H1 (cell line): ENCODE data around the gene ZNF281. TPM values are rescaled to one million over a fixed set of nuclear protein-coding genes. Genes with fewer than 3 reads are reported as not detected.

Source experiments
- CTCF ChIA-PET: fragments of 300-600 bp; sonication (Branson Sonifier 250); formaldehyde crosslinking; loops from one replicate; lab custom pipeline; 2021; ENCODE audit not compliant: partially characterized antibody; lab: Charles Lee
- POLR2A ChIA-PET: fragments of 300-600 bp; sonication (Branson Sonifier 250); formaldehyde crosslinking; loops from one replicate; lab custom pipeline; 2021; ENCODE audit warnings: inconsistent platforms; ENCODE audit not compliant: partially characterized antibody; lab: Charles Lee
- DNase-seq, 2 experiments: peaks; one replicate each; pipeline versions ENCODE4 v3.0.0 to v3.0.0-alpha.2; 2010 to 2022; ENCODE audit warnings: low spot score in 2 of 2, low read depth in 1 of 2, mixed read lengths in 1 of 2
- FAIRE-seq: peaks from 2 replicates; lab custom pipeline; 2011; peaks lifted over from hg19 to GRCh38; lab: Jason Lieb, UNC
- H2AFZ ChIP-seq: 2 replicates; pipeline ENCODE4 v1.8.1; 2012; ENCODE audit warnings: low read length, inconsistent platforms
- H2AK5ac ChIP-seq: 2 replicates; pipeline ENCODE4 v1.6.1; 2013; ENCODE audit warnings: low read depth, low read length
- H2BK120ac ChIP-seq: replicated peaks from 2 replicates; pipeline ENCODE3; 2013; ENCODE audit warnings: low read depth, low read length, inconsistent platforms
- H2BK12ac ChIP-seq: 2 replicates; pipeline ENCODE4 v1.6.1; 2013; ENCODE audit warnings: low read depth, low read length
- H2BK15ac ChIP-seq: 2 replicates; pipeline ENCODE4 v1.6.1; 2013; ENCODE audit warnings: low read length
- H2BK20ac ChIP-seq: 2 replicates; pipeline ENCODE4 v1.6.1; 2013; ENCODE audit warnings: low read length
- H2BK5ac ChIP-seq: 2 replicates; pipeline ENCODE4 v1.6.1; 2013; ENCODE audit warnings: low read depth, low read length
- H3K14ac ChIP-seq: 2 replicates; pipeline ENCODE4 v1.6.1; 2013; ENCODE audit warnings: inconsistent platforms; ENCODE audit not compliant: insufficient read length
- H3K18ac ChIP-seq: 2 replicates; pipeline ENCODE4 v1.6.1; 2013; ENCODE audit warnings: low read length; ENCODE audit errors: extremely low read depth
- H3K23ac ChIP-seq: 2 replicates; pipeline ENCODE4 v1.6.1; 2013; ENCODE audit warnings: inconsistent platforms; ENCODE audit not compliant: insufficient read length
- H3K23me2 ChIP-seq: 2 replicates; pipeline ENCODE4 v1.6.1; 2013; ENCODE audit warnings: low read depth, low read length
- H3K27ac ChIP-seq: 2 replicates; pipeline ENCODE4 v1.6.1; 2011; ENCODE audit warnings: low read depth, low read length, inconsistent platforms
- H3K27me3 ChIP-seq, 4 experiments: replicated peaks in 1 of 4; 1 replicate in 1 of 4; 2 replicates in 3 of 4; pipeline versions ENCODE4 v1.6.1 to v1.8.1; 2011 to 2013; ENCODE audit warnings: low read length in 3 of 4, mild to moderate bottlenecking in 3 of 4, inconsistent platforms in 2 of 4, mixed read lengths in 2 of 4, moderate library complexity in 1 of 4; ENCODE audit not compliant: control insufficient read depth in 3 of 4, insufficient read depth in 3 of 4; ENCODE audit errors: extremely low read depth in 1 of 4
- H3K36me3 ChIP-seq, 4 experiments: 2 replicates each; pipeline versions ENCODE4 v1.6.1 to v1.8.1; 2011 to 2013; ENCODE audit warnings: mild to moderate bottlenecking in 4 of 4, low read length in 3 of 4, moderate library complexity in 2 of 4, control low read depth in 1 of 4, inconsistent platforms in 1 of 4; ENCODE audit not compliant: insufficient read depth in 4 of 4, control insufficient read depth in 2 of 4
- H3K4ac ChIP-seq: replicated peaks from 2 replicates; pipeline ENCODE3; 2013; ENCODE audit warnings: low read length, low read depth, mixed read lengths, inconsistent platforms; ENCODE audit not compliant: insufficient read length
- H3K4me1 ChIP-seq, 4 experiments: replicated peaks in 1 of 4; 1 replicate in 1 of 4; 2 replicates in 3 of 4; pipeline versions ENCODE4 v1.6.1 to v1.8.1; 2011 to 2013; ENCODE audit warnings: low read length in 3 of 4, inconsistent platforms in 2 of 4, mixed read lengths in 1 of 4; ENCODE audit not compliant: insufficient read depth in 4 of 4, control insufficient read depth in 3 of 4
- H3K4me2 ChIP-seq, 2 experiments: 2 replicates each; pipeline versions ENCODE4 v1.6.1 to v1.8.1; 2011 to 2013; ENCODE audit warnings: low read depth in 2 of 2, low read length in 2 of 2, control low read depth in 1 of 2, inconsistent platforms in 1 of 2, mild to moderate bottlenecking in 1 of 2; ENCODE audit not compliant: insufficient read depth in 1 of 2
- H3K4me3 ChIP-seq, 4 experiments: fragments of 200-600, 300-600 bp in 1 of 4; sonication (generic), shearing (Covaris generic), sonication (Bioruptor Twin) in 1 of 4; 2 replicates each; pipeline versions ENCODE4 v1.5.1 to v1.8.1; 2011 to 2016; ENCODE audit warnings: low read length in 4 of 4, low read depth in 3 of 4, control low read depth in 2 of 4, inconsistent platforms in 2 of 4, mild to moderate bottlenecking in 2 of 4, mixed read lengths in 1 of 4, moderate library complexity in 1 of 4; ENCODE audit not compliant: insufficient read depth in 2 of 4; ENCODE audit errors: extremely low read depth in 1 of 4
- H3K56ac ChIP-seq: replicated peaks from 2 replicates; pipeline ENCODE3; 2013; ENCODE audit warnings: low read depth, mild to moderate bottlenecking, mixed read lengths, low read length, inconsistent platforms; ENCODE audit not compliant: insufficient read length
- H3K79me1 ChIP-seq: 2 replicates; pipeline ENCODE4 v1.6.1; 2013; ENCODE audit warnings: low read depth, low read length, control low read depth
- H3K79me2 ChIP-seq, 2 experiments: 2 replicates each; pipeline versions ENCODE4 v1.6.1 to v1.8.1; 2012 to 2013; ENCODE audit warnings: low read length in 2 of 2, mild to moderate bottlenecking in 2 of 2, inconsistent platforms in 1 of 2; ENCODE audit not compliant: insufficient read depth in 2 of 2, control insufficient read depth in 1 of 2
- H3K9ac ChIP-seq, 4 experiments: replicated peaks in 1 of 4; 1 replicate in 1 of 4; 2 replicates in 3 of 4; pipeline versions ENCODE4 v1.6.1 to v1.8.1; 2011 to 2013; ENCODE audit warnings: low read depth in 3 of 4, low read length in 3 of 4, control low read depth in 2 of 4, mild to moderate bottlenecking in 2 of 4, moderate library complexity in 2 of 4, inconsistent platforms in 1 of 4; ENCODE audit errors: extremely low read depth in 1 of 4
- H3K9me3 ChIP-seq, 2 experiments: 2 replicates each; pipeline versions ENCODE4 v1.6.1 to v1.8.1; 2012 to 2013; ENCODE audit warnings: mild to moderate bottlenecking in 2 of 2, moderate library complexity in 2 of 2, control low read depth in 1 of 2, inconsistent platforms in 1 of 2, low read depth in 1 of 2, low read length in 1 of 2, mixed read lengths in 1 of 2; ENCODE audit not compliant: insufficient read depth in 2 of 2
- H4K20me1 ChIP-seq, 2 experiments: replicated peaks in 1 of 2; 2 replicates each; pipeline versions ENCODE3 to v1.8.1; 2011 to 2013; ENCODE audit warnings: inconsistent platforms in 2 of 2, low read length in 2 of 2, mild to moderate bottlenecking in 1 of 2; ENCODE audit not compliant: insufficient read depth in 2 of 2, control insufficient read depth in 1 of 2
- H4K5ac ChIP-seq: 2 replicates; pipeline ENCODE4 v1.6.1; 2013; ENCODE audit warnings: low read length, low read depth, mixed read lengths, inconsistent platforms; ENCODE audit not compliant: insufficient read length
- H4K8ac ChIP-seq: 2 replicates; pipeline ENCODE4 v1.8.0; 2013; ENCODE audit warnings: mild to moderate bottlenecking, moderate library complexity, low read length, inconsistent platforms; ENCODE audit not compliant: insufficient read depth; ENCODE audit errors: extremely low read depth
- H4K91ac ChIP-seq: replicated peaks from 2 replicates; pipeline ENCODE3; 2013; ENCODE audit warnings: low read length, mixed read lengths, inconsistent platforms; ENCODE audit not compliant: insufficient read length
- BACH1 ChIP-seq: IDR thresholded peaks from 2 replicates; pipeline ENCODE4 v1.6.1; 2012; ENCODE audit warnings: low read length, improper control_type of control experiment
- FOSL1 ChIP-seq: IDR thresholded peaks from 2 replicates; pipeline ENCODE4 v1.6.1; 2011; ENCODE audit warnings: mild to moderate bottlenecking, low read depth, low read length, moderate library complexity; ENCODE audit not compliant: insufficient read depth
- GTF2F1 ChIP-seq: IDR thresholded peaks from 2 replicates; pipeline ENCODE4 v1.6.1; 2012; ENCODE audit warnings: low read depth, low read length, improper control_type of control experiment, borderline replicate concordance
- KDM4A ChIP-seq: IDR thresholded peaks from one replicate; pipeline ENCODE4 v1.7.1; 2012; ENCODE audit warnings: low read depth, mild to moderate bottlenecking, moderate library complexity, low read length, inconsistent platforms; ENCODE audit not compliant: severe bottlenecking
- KDM5A ChIP-seq: fragments of 200-600 bp; IDR thresholded peaks from 2 replicates; pipeline ENCODE4 v1.7.1; 2012; ENCODE audit warnings: mild to moderate bottlenecking, low read length, inconsistent platforms, mixed read lengths
- MAFK ChIP-seq: IDR thresholded peaks from 2 replicates; pipeline ENCODE4 v1.6.1; 2012; ENCODE audit warnings: low read depth, mild to moderate bottlenecking, improper control_type of control experiment, low read length
- NANOG ChIP-seq: IDR thresholded peaks from 2 replicates; pipeline ENCODE4 v1.6.1; 2011; ENCODE audit warnings: low read length, low read depth, mild to moderate bottlenecking, inconsistent platforms; ENCODE audit not compliant: insufficient read depth, poor library complexity, severe bottlenecking
- RBBP5 ChIP-seq: IDR thresholded peaks from 2 replicates; pipeline ENCODE4 v1.7.1; 2012; ENCODE audit warnings: low read depth, mild to moderate bottlenecking, inconsistent platforms, low read length, moderate library complexity, borderline replicate concordance
- SP1 ChIP-seq: IDR thresholded peaks from 2 replicates; pipeline ENCODE4 v1.6.1; 2011; ENCODE audit warnings: low read depth, low read length
- TBP ChIP-seq: IDR thresholded peaks from 2 replicates; pipeline ENCODE4 v1.6.1; 2011; ENCODE audit warnings: low read depth, low read length, improper control_type of control experiment
- TCF12 ChIP-seq: IDR thresholded peaks from 2 replicates; pipeline ENCODE4 v1.6.1; 2011; ENCODE audit warnings: low read depth, mild to moderate bottlenecking, low read length
- WGBS, 2 experiments: shearing (Covaris generic) in 1 of 2; methylation state at CpG; one replicate each; pipeline versions ENCODE4 v1.1.6 to v1.1.7; 2013 to 2015; ENCODE audit warnings: low lambda C conversion rate in 2 of 2, mixed read lengths in 2 of 2, inconsistent platforms in 1 of 2, low coverage in 1 of 2, missing lambda C conversion rate in 1 of 2; ENCODE audit not compliant: insufficient replicate concordance in 2 of 2, insufficient coverage in 1 of 2, insufficient read length in 1 of 2; ENCODE audit errors: extremely low coverage in 1 of 2, missing lambda C conversion rate in 1 of 2; 5-methylcytosine and 5-hydroxymethylcytosine counted together
- polyA plus RNA-seq, 7 experiments: library from polyadenylated mRNA; depleted of rRNA in 3 of 7; stranded (reverse) in 5 of 7; unstranded in 2 of 7; fragments of >200 nt in 5 of 7; fragments of 200-250 nt in 2 of 7; gene quantifications; 1 replicate in 5 of 7; 2 replicates in 1 of 7; 4 replicates in 1 of 7; pipeline versions ENCODE4 v1.2.1 to v1.2.3, GENCODE V29; 2011 to 2013; ENCODE audit warnings: missing spikeins in 2 of 7, mixed read lengths in 2 of 7
- total RNA-seq: library from RNA; stranded (reverse); fragmentation: NEBNext Ultra II Directional; extraction: Animal tissue kit (Norgen Biotek cat#: 25700); gene quantifications from 2 replicates; pipeline ENCODE4 v1.2.1, GENCODE V29; 2021
- TF ChIP-seq, protein P1 (sequence below): IDR thresholded peaks from 2 replicates; pipeline ENCODE4 v1.6.1; 2011; ENCODE audit warnings: low read length, improper control_type of control experiment

The ZNF281 gene
- total and polyA plus RNA-seq, 2 of the 8 experiments (the other 6 are each of a cell fraction or from before 2014, with no cell fraction given): 19.5 to 61.4 TPM

DNA sequence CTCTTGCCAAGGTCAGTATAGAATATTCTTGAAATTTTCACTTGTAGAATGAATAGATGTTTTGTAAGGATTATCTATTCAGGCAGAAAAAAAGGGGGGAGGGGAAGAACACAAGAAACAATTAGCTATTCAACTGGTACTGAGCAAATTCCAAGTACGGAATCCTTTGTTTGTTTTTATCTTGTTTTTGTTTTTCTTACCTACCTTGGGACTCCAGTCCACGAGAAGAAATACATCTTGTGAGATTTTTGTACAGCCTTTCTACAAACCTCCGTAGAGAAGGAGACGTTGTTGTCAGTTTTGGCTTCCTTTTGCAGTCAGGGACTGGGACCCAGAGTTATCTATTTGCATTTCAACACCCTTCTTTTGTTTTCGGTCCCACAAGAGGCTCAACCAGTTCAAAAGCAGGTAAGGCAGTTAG is 36.0 kb downstream of the ZNF281 start:
- Histone ChIP-seq H3K27ac (peak overlapping the region; percentile 71; the same call in 1 of the 2 replicates), H3K4me3 (peak overlapping the region; percentile 10 to 56 (median 23); a peak in 5 of 8 replicates), H3K23ac (no peak overlapping the region), H2BK120ac (peak overlapping the region; percentile 94), H3K4me2 (peak overlapping the region; percentile 56 to 66), H2BK20ac (no peak overlapping the region), H4K5ac (peak overlapping the region; percentile 82), H2BK12ac (no peak overlapping the region; the same call in 1 of the 2 replicates), H3K4me1 (peaks cover 2 to 25% (median 13%) of the 10 kb centered on the region in 4 experiments; a peak in 6 of 7 replicates), H3K56ac (no peak overlapping the region), H3K79me2 (no peaks in the 10 kb centered on the region), H2BK15ac (no peak overlapping the region), H3K4ac (no peak overlapping the region), H3K14ac (no peak overlapping the region), H4K91ac (peak overlapping the region; percentile 95), H3K36me3 (no peaks in the 10 kb centered on the region; a peak in 1 of 8 replicates), H3K79me1 (no peaks in the 10 kb centered on the region), H3K27me3 (no peaks in the 10 kb centered on the region), H2AK5ac (no peak overlapping the region), H3K18ac (no peak overlapping the region), H2AFZ (no peak overlapping the region), H2BK5ac (peak overlapping the region; percentile 77; the same call in 1 of the 2 replicates), H3K9ac (no peak overlapping the region), H4K20me1 (no peaks in the 10 kb centered on the region), H3K23me2 (no peaks in the 10 kb centered on the region; the same call in 1 of the 2 replicates), H4K8ac (no peak overlapping the region), H3K9me3 (no peaks in the 10 kb centered on the region)
- FAIRE-seq: peak; percentile 87
- POLR2A ChIA-PET: interaction anchor here (0.7 to 6.6 kb wide), 8 partner anchors 10 to 54 kb away, joined by 3 to 51 read pairs (median 6); partner anchors contain the start of gene ZNF281
- WGBS, 2 experiments: 2% methylated on average over 5 of the region's 5 CpGs; no CpG with 5 or more reads in 1 of the 2 experiments
- CTCF ChIA-PET: interaction anchor here (1.3 to 5.7 kb wide), 4 partner anchors 8 to 84 kb away, joined by 3 to 36 read pairs (median 8); no protein-coding TSS in a partner anchor
- DNase-seq: peak in 1 of 2 experiments; percentile 42
- TF ChIP-seq, protein P1, sequence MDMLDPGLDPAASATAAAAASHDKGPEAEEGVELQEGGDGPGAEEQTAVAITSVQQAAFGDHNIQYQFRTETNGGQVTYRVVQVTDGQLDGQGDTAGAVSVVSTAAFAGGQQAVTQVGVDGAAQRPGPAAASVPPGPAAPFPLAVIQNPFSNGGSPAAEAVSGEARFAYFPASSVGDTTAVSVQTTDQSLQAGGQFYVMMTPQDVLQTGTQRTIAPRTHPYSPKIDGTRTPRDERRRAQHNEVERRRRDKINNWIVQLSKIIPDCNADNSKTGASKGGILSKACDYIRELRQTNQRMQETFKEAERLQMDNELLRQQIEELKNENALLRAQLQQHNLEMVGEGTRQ: no peak
- no peak for TF ChIP-seq TCF12
- no peak for TF ChIP-seq KDM5A
- no peak for TF ChIP-seq TBP
- TF ChIP-seq MAFK: no peak
- no peak for TF ChIP-seq GTF2F1
- no peak for TF ChIP-seq FOSL1
- TF ChIP-seq SP1: peak; percentile 6; the same call in 1 of the 2 replicates
- TF ChIP-seq RBBP5: peak; percentile 68; the same call in 1 of the 2 replicates
- TF ChIP-seq BACH1: no peak
- peak; percentile 30 for TF ChIP-seq KDM4A
- no peak for TF ChIP-seq NANOG
